ENCODE results near the gene LRRC45.

GRCh38 chr17:82006468-82007227 is 16.5 kb upstream of the LRRC45 start:
- no peak for TF ChIP-seq CTCF (IDR thresholded peaks at IDR 0.05; ENCODE audit: low read depth, low read length)
- no peak for TF ChIP-seq EZH2phosphoT487 (IDR thresholded peaks at IDR 0.05; ENCODE audit: low read depth)
